Measurements from ENCODE around the gene CDC42. TPM values are rescaled to one million over a fixed set of nuclear protein-coding genes. Genes with fewer than 3 reads are reported as not detected.
A peak's percentile ranks its signal among the peaks of the same experiment; 100 is the strongest.
"Not testable (repeated sequence)": the region's sequence is repeated elsewhere in the genome, so short reads cannot be mapped to it uniquely, and the experiment has no call there.

The CDC42 gene
- 100 to 1,000 TPM; 100 to 138 TPM for polyA plus RNA-seq

DNA sequence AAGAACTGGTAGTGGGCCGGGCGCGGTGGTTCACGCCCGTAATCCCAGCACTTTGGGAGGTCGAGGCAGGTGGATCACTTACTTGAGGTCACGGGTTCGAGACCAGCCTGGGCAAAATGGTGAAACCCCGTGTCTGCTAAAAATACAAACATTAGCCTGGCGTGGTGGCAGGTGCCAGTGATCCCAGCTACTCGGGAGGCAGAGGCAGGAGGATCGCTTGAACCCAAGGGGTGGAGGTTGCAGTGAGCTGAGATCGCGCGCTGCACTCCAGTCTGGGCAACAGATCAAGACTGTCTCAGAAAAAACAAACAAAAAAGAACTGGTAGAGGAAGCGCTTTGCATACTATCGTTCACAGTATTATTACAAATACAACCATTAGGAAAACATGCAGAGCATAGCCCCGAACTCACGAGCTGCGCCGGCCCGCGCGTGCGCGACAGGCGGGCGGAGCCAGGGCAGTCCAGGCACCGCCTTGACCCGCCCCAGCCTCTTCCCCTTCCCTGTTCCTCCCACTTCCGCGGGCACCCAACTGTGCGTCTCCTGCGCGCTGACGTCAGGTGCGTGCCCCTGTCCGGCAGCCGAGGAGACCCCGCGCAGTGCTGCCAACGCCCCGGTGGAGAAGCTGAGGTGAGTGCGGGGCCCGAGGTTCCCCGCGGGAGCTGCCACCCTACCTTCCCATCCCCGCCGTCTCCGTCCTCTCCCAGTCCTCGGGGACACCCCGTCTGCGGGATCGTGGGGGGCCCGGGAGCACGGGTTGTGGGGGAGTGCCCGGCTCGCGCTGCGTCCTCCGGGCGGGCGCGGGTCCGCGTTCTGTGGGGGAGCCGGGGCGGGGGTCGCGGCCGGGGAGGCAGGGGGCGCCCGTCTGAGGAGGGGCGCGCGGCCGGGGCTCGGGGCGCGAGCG lies at the start of gene CDC42:
Gene CDC42, plus strand, starts transcription at position 595 of the 902 bp plus-strand sequence. CDS start 25,770 bp downstream, outside the sequence.
- Histone ChIP-seq H3K4me3 (ENCODE audit: low read depth in 1 of 2, low read length in 2 of 2) (peak within 1 kb of the TSS; percentile 80 to 99), H3K4me1 (ENCODE audit: control insufficient read depth in 2 of 2, insufficient read depth in 2 of 2, low read length in 1 of 2) (peaks cover 3 to 7% of the 10 kb centered on the region in 2 donors), H3K36me3 (ENCODE audit: control insufficient read depth in 2 of 2, insufficient read depth in 2 of 2, low read length in 1 of 2) (no peaks in the 10 kb centered on the region), H3K9me3 (ENCODE audit: control insufficient read depth in 2 of 2, insufficient read depth in 1 of 2, low read depth in 1 of 2, low read length in 1 of 2) (no peaks in the 10 kb centered on the region), H3K27ac (ENCODE audit: low read depth in 2 of 2, low read length in 1 of 2) (peak within 1 kb of the TSS; percentile 100), H3K27me3 (ENCODE audit: control insufficient read depth in 1 of 2, insufficient read depth in 2 of 2, low read length in 2 of 2) (no peaks in the 10 kb centered on the region)
- WGBS, 2 donors, result 16 to 25% methylated on average over 45 to 81 of the region's 81 CpGs

DNA sequence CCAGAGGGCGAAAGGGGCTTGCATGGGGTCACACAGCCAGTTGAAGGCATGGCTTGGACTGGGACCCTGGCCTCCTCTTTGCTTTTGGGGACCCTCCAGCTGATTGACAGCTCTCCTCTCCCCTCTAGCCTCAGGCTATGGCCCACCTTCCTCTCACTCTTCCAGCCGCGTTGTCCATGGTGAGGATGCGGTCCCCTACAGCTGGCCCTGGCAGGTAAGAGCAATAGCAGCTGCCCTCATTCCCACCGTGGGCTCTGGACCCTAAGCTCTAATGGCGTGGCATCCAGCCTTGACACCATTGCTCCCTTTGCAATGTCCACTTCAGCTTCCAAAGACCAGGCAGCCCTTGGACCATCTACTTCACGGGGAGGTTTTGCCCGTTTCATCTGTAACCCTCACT lies 49.6 kb upstream of the CDC42 start:
- not testable (repeated sequence) for H3K4me3 ChIP-seq (ENCODE audit: low read depth in 1 of 2, low read length in 2 of 2); H3K4me1 ChIP-seq (ENCODE audit: control insufficient read depth in 2 of 2, insufficient read depth in 2 of 2, low read length in 1 of 2); H3K9me3 ChIP-seq (ENCODE audit: control insufficient read depth in 2 of 2, insufficient read depth in 1 of 2, low read depth in 1 of 2, low read length in 1 of 2); H3K27me3 ChIP-seq (ENCODE audit: control insufficient read depth in 1 of 2, insufficient read depth in 2 of 2, low read length in 2 of 2); H3K27ac ChIP-seq (ENCODE audit: low read depth in 2 of 2, low read length in 1 of 2); H3K36me3 ChIP-seq (ENCODE audit: control insufficient read depth in 2 of 2, insufficient read depth in 2 of 2, low read length in 1 of 2)
- WGBS, 2 donors, result 69 to 90% methylated on average over 7 to 8 of the region's 8 CpGs

DNA sequence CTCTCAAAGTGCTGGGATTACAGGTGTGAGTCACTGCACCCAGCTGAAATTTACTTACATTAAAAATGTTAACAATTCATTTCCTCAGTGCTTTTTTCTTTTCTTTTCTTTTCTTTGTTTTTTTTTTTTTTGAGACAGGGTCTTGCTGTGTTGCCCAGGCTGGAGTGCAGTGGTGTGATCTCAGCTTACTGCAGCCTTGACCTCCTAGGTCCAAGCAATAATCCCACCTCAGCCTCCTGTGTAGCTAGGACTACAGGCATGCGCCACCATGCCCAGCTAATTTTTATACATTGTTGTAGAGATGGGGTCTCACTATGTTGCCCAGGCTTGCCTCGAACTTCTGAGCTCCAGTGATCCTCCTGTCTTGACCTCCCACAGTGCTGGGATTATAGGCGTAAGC lies 48.5 kb upstream of the CDC42 start:
- H3K27me3 ChIP-seq (ENCODE audit: control insufficient read depth in 1 of 2, insufficient read depth in 2 of 2, low read length in 2 of 2); H3K4me3 ChIP-seq (ENCODE audit: low read depth in 1 of 2, low read length in 2 of 2); H3K27ac ChIP-seq (ENCODE audit: low read depth in 2 of 2, low read length in 1 of 2); H3K36me3 ChIP-seq (ENCODE audit: control insufficient read depth in 2 of 2, insufficient read depth in 2 of 2, low read length in 1 of 2); H3K9me3 ChIP-seq (ENCODE audit: control insufficient read depth in 2 of 2, insufficient read depth in 1 of 2, low read depth in 1 of 2, low read length in 1 of 2); H3K4me1 ChIP-seq (ENCODE audit: control insufficient read depth in 2 of 2, insufficient read depth in 2 of 2, low read length in 1 of 2): not testable (repeated sequence)
- WGBS, 2 donors, result 91 to 93% methylated on average over 3 of the region's 3 CpGs

DNA sequence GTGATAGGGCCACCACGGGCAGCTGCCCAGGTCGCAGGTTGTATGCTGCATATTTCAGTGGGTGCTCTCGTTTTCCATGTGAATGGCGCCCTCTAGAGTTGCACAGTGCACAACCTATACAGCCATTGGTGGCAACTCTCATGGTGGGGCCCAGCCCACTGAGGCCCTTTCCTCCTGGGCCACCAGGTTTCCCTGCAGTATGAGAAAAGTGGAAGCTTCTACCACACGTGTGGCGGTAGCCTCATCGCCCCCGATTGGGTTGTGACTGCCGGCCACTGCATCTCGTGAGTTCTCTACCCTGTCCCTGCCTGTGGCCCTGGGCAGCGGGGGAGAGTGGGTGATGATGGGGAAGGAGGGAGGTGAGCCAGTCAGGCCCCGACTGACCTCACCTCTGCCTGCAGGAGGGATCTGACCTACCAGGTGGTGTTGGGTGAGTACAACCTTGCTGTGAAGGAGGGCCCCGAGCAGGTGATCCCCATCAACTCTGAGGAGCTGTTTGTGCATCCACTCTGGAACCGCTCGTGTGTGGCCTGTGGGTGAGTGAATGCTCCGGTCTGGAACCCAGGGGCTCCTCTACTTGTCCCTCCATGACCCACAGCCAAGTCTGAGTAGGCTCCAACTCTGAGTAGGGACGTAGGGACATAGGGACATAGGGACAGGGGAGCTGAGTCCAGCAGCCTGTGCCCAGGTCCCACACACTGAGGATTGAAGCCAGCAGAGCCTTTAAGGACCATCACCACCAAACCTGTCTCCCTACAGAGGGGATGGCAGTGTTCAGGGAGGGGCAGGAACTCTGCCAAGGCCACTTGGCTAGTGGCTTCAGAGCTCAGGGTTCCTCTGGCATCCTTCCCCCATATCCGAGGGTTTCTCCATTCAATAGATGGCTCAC lies 47.0 kb upstream of the CDC42 start:
- H3K27me3 ChIP-seq (ENCODE audit: control insufficient read depth in 1 of 2, insufficient read depth in 2 of 2, low read length in 2 of 2); H3K4me1 ChIP-seq (ENCODE audit: control insufficient read depth in 2 of 2, insufficient read depth in 2 of 2, low read length in 1 of 2); H3K4me3 ChIP-seq (ENCODE audit: low read depth in 1 of 2, low read length in 2 of 2); H3K9me3 ChIP-seq (ENCODE audit: control insufficient read depth in 2 of 2, insufficient read depth in 1 of 2, low read depth in 1 of 2, low read length in 1 of 2); H3K27ac ChIP-seq (ENCODE audit: low read depth in 2 of 2, low read length in 1 of 2); H3K36me3 ChIP-seq (ENCODE audit: control insufficient read depth in 2 of 2, insufficient read depth in 2 of 2, low read length in 1 of 2): not testable (repeated sequence)
- 59 to 71% methylated on average over 18 of the region's 18 CpGs for WGBS, 2 donors

DNA sequence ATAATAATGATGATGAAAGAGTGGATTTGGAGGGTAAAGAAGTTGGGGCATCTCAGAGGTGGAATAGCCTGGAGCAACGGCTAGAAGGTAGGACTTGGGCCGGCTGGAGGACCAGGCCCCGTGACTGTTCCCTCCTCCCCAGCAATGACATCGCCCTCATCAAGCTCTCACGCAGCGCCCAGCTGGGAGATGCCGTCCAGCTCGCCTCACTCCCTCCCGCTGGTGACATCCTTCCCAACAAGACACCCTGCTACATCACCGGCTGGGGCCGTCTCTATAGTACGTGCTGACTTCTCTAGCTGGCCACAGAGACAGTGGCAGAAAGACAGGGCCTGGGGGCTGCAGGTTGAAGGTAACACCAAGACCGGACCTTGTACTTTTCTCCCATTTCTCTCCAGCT lies 45.8 kb upstream of the CDC42 start:
- not testable (repeated sequence) for H3K9me3 ChIP-seq (ENCODE audit: control insufficient read depth in 2 of 2, insufficient read depth in 1 of 2, low read depth in 1 of 2, low read length in 1 of 2); H3K27ac ChIP-seq (ENCODE audit: low read depth in 2 of 2, low read length in 1 of 2); H3K27me3 ChIP-seq (ENCODE audit: control insufficient read depth in 1 of 2, insufficient read depth in 2 of 2, low read length in 2 of 2); H3K4me3 ChIP-seq (ENCODE audit: low read depth in 1 of 2, low read length in 2 of 2); H3K36me3 ChIP-seq (ENCODE audit: control insufficient read depth in 2 of 2, insufficient read depth in 2 of 2, low read length in 1 of 2); H3K4me1 ChIP-seq (ENCODE audit: control insufficient read depth in 2 of 2, insufficient read depth in 2 of 2, low read length in 1 of 2)
- WGBS, 2 donors, result 85 to 89% methylated on average over 8 to 13 of the region's 13 CpGs

DNA sequence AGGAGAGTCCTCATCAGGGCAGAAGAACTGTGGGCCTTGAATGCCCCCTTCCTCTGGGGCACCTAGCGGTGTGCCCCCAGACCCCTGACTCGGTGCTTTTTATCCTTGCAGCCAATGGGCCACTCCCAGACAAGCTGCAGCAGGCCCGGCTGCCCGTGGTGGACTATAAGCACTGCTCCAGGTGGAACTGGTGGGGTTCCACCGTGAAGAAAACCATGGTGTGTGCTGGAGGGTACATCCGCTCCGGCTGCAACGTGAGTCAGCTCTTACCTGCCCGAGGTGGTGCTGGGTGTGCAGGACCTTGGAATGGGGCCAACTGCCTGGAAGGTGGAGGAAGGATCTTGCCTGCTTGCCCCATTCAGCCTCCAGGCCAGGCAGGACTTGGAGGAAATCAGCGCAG lies 45.2 kb upstream of the CDC42 start:
- H3K27ac ChIP-seq (ENCODE audit: low read depth in 2 of 2, low read length in 1 of 2); H3K9me3 ChIP-seq (ENCODE audit: control insufficient read depth in 2 of 2, insufficient read depth in 1 of 2, low read depth in 1 of 2, low read length in 1 of 2); H3K27me3 ChIP-seq (ENCODE audit: control insufficient read depth in 1 of 2, insufficient read depth in 2 of 2, low read length in 2 of 2); H3K4me3 ChIP-seq (ENCODE audit: low read depth in 1 of 2, low read length in 2 of 2); H3K4me1 ChIP-seq (ENCODE audit: control insufficient read depth in 2 of 2, insufficient read depth in 2 of 2, low read length in 1 of 2); H3K36me3 ChIP-seq (ENCODE audit: control insufficient read depth in 2 of 2, insufficient read depth in 2 of 2, low read length in 1 of 2): not testable (repeated sequence)
- WGBS, 2 donors, result 51 to 57% methylated on average over 9 of the region's 10 CpGs

DNA sequence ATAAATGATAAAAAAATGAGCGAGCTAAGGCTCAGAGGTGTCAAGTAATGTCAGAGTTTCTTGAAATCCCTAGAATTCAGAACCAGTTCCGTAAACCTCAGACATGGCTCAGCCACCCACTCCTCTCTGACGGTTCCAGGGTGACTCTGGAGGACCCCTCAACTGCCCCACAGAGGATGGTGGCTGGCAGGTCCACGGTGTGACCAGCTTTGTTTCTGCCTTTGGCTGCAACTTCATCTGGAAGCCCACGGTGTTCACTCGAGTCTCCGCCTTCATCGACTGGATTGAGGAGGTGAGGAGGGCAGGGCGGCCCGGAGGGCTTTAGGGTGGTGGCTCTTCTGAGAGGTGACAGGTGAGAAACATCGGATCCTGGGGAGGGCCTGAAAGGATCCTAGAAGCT lies 42.9 kb upstream of the CDC42 start:
- not testable (repeated sequence) for H3K4me1 ChIP-seq (ENCODE audit: control insufficient read depth in 2 of 2, insufficient read depth in 2 of 2, low read length in 1 of 2); H3K27ac ChIP-seq (ENCODE audit: low read depth in 2 of 2, low read length in 1 of 2); H3K27me3 ChIP-seq (ENCODE audit: control insufficient read depth in 1 of 2, insufficient read depth in 2 of 2, low read length in 2 of 2); H3K4me3 ChIP-seq (ENCODE audit: low read depth in 1 of 2, low read length in 2 of 2); H3K9me3 ChIP-seq (ENCODE audit: control insufficient read depth in 2 of 2, insufficient read depth in 1 of 2, low read depth in 1 of 2, low read length in 1 of 2); H3K36me3 ChIP-seq (ENCODE audit: control insufficient read depth in 2 of 2, insufficient read depth in 2 of 2, low read length in 1 of 2)
- WGBS, 2 donors, result 69 to 77% methylated on average over 10 of the region's 11 CpGs

DNA sequence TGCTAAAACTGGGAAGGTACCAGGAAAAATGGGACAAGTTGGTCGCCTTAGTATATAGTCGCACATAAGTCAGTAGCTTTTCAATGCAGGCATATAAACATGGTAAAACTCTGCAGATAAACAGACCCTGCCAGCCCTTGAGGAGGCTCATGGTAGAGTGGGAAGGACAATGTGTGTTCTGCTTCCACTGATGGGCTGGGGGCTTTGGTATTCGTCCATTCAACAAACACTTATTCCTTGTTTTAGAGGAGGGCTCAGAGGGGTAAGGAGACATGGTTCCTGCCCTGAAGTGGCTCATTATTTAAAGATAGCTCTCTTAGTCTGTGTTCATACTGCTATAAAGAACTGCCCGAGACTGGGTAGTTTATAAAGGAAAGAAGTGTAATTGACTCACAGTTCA lies 39.8 kb upstream of the CDC42 start:
- not testable (repeated sequence) for H3K4me1 ChIP-seq (ENCODE audit: control insufficient read depth in 2 of 2, insufficient read depth in 2 of 2, low read length in 1 of 2); H3K27ac ChIP-seq (ENCODE audit: low read depth in 2 of 2, low read length in 1 of 2); H3K4me3 ChIP-seq (ENCODE audit: low read depth in 1 of 2, low read length in 2 of 2); H3K27me3 ChIP-seq (ENCODE audit: control insufficient read depth in 1 of 2, insufficient read depth in 2 of 2, low read length in 2 of 2); H3K9me3 ChIP-seq (ENCODE audit: control insufficient read depth in 2 of 2, insufficient read depth in 1 of 2, low read depth in 1 of 2, low read length in 1 of 2); H3K36me3 ChIP-seq (ENCODE audit: control insufficient read depth in 2 of 2, insufficient read depth in 2 of 2, low read length in 1 of 2)
- 62 to 74% methylated on average over 4 of the region's 4 CpGs for WGBS, 2 donors

DNA sequence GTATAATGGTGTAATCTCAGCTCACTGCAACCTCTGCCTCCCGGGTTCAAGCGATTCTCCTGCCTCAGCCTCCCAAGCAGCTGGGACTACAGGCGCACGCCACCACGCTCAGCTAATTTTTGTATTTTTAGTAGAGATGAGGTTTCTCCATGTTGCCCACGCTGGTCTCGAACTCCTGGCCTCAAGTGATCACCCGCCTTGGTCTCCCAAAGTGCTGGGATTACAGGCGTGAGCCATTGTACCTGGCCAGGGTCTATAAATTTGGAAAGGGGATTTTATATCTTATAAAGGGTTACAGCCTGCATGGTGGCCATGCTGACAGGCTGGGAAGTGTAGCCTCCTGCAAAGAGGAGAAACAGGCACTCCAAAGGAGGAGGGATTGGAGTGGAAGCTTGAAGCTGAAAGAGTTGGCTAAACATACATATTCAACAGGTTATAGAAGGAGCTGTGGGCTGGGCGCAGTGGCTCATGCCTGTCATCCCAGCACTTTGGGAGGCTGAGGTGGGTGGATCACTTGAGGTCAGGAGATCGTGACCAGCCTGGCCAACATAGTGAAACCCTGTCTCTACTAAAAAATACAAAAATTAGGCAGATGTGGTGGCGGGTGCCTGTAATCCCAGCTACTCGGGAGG lies 37.8 kb upstream of the CDC42 start:
- not testable (repeated sequence) for H3K4me3 ChIP-seq (ENCODE audit: low read depth in 1 of 2, low read length in 2 of 2); H3K36me3 ChIP-seq (ENCODE audit: control insufficient read depth in 2 of 2, insufficient read depth in 2 of 2, low read length in 1 of 2); H3K9me3 ChIP-seq (ENCODE audit: control insufficient read depth in 2 of 2, insufficient read depth in 1 of 2, low read depth in 1 of 2, low read length in 1 of 2); H3K27ac ChIP-seq (ENCODE audit: low read depth in 2 of 2, low read length in 1 of 2); H3K27me3 ChIP-seq (ENCODE audit: control insufficient read depth in 1 of 2, insufficient read depth in 2 of 2, low read length in 2 of 2); H3K4me1 ChIP-seq (ENCODE audit: control insufficient read depth in 2 of 2, insufficient read depth in 2 of 2, low read length in 1 of 2)
- WGBS, 2 donors, result 87 to 92% methylated on average over 13 of the region's 13 CpGs
